Measurements from ENCODE around the gene THRB. TPM values are rescaled to one million over a fixed set of nuclear protein-coding genes. Genes with fewer than 3 reads are reported as not detected.

The THRB gene
- total RNA-seq, 4 donors from 2014 or later: 29.2 to 38.5 (median 36.3) TPM

GRCh38 chr3:24198728-24199127, 295.9 kb downstream of the THRB start:
- TF ChIP-seq, protein P1, sequence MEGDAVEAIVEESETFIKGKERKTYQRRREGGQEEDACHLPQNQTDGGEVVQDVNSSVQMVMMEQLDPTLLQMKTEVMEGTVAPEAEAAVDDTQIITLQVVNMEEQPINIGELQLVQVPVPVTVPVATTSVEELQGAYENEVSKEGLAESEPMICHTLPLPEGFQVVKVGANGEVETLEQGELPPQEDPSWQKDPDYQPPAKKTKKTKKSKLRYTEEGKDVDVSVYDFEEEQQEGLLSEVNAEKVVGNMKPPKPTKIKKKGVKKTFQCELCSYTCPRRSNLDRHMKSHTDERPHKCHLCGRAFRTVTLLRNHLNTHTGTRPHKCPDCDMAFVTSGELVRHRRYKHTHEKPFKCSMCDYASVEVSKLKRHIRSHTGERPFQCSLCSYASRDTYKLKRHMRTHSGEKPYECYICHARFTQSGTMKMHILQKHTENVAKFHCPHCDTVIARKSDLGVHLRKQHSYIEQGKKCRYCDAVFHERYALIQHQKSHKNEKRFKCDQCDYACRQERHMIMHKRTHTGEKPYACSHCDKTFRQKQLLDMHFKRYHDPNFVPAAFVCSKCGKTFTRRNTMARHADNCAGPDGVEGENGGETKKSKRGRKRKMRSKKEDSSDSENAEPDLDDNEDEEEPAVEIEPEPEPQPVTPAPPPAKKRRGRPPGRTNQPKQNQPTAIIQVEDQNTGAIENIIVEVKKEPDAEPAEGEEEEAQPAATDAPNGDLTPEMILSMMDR (IDR thresholded peaks at IDR 0.05; ENCODE audit: low read depth): no peak

DNA sequence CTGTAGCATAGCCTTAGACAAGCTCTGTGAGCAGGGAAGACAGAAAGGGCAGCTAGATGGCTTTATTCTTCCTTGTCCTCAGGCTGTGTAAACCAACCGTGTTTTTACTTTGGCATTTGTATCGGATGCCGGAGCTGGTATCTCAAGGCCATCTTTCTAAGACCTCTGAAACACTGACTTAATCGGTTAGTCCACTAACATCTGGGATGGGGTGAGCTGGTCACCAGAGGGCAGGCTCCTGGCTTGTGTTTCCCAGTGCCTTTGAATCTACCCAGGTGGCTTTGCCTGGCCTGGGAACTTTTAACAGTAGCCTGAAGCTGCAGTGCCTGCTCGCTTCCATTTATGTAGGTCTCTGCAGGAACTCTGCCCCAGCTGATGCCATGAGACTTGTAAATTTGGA, 296.8 kb downstream of the THRB start:
- TF ChIP-seq, protein P1 (IDR thresholded peaks at IDR 0.05; ENCODE audit: low read depth): no peak

DNA sequence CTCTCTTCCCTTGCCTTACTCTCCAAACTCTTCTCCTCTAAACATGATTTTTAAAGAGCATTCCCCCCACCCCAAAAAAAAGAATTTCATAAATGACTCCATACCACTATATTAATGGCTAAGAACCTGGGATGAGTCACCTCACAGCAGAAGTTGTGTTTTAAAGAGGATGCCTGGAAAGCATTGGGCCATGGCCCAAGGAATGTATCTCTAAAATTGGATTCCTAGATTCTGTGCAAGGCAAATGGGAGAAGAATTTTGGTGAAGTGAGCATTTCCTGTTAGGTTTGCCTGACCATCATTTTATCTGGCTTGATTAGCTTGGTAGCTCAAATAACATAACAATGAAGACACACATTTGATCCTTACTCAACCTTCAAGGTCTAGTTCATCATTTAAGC, 298.1 kb downstream of the THRB start:
- TF ChIP-seq, protein P1 (IDR thresholded peaks at IDR 0.05; ENCODE audit: low read depth): no peak

GRCh38 chr3:24195504-24196230, 299.0 kb downstream of the THRB start:
- TF ChIP-seq, protein P1 (IDR thresholded peaks at IDR 0.05; ENCODE audit: low read depth): no peak

GRCh38 chr3:24192469-24193056, 302.1 kb downstream of the THRB start:
- TF ChIP-seq, protein P1 (IDR thresholded peaks at IDR 0.05; ENCODE audit: low read depth): no peak

DNA sequence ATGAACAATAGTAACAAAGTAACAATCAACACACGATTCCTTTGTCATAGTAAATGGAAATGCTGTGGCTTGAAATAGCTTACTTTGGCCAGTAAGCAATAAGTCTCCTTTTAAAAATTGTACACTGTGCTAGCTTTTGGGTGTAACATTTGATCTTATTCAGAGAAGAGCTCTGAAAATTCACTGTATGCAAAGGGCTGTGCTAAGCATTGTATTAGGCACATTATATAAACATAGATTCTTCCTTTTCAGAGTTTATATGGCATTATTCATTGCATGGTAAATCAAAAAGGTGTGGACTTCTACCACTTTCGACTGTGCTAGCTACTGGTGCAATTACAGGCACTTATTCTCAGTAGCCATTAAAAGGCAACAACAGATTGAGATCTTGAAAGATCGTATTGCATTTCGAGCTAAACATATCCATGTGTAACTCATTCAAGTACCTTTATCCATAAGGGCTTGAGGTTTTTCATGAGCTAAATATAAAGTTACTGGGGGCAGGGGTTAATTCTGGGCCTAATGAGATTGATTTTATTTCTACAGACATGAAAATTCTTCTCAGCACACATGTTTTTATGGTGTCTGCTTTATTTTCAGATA, 302.7 kb downstream of the THRB start:
- TF ChIP-seq, protein P1 (IDR thresholded peaks at IDR 0.05; ENCODE audit: low read depth): no peak

GRCh38 chr3:24190256-24190655, 304.4 kb downstream of the THRB start:
- TF ChIP-seq, protein P1 (IDR thresholded peaks at IDR 0.05; ENCODE audit: low read depth): no peak

Measured in subcutaneous adipose tissue (tissue), 4 donors.